RWPE2 (cell line): Measurements from ENCODE around the gene SLC35E3.

Experiments
- ATAC-seq: fragments of 200-7000 bp; cut with Tn5 transposase; 3 replicates; pipeline ENCODE4 v1.9.1; 2021; ENCODE audit warnings: low read depth
- DNase-seq: peaks from one replicate; pipeline ENCODE4 v3.0.0-alpha.2; 2020; ENCODE audit warnings: low spot score
- H3K27ac ChIP-seq: fragments of 450-650 bp; 2 replicates; pipeline ENCODE4 v1.5.1; 2017; ENCODE audit warnings: mild to moderate bottlenecking; ENCODE audit not compliant: poor library complexity, severe bottlenecking
- H3K27me3 ChIP-seq: fragments of 250-450 bp; sonication (Bioruptor Pico); 2 replicates; pipeline ENCODE4 v1.5.1; 2021; ENCODE audit warnings: mild to moderate bottlenecking, moderate library complexity; ENCODE audit not compliant: insufficient read depth, poor library complexity, severe bottlenecking
- H3K36me3 ChIP-seq: fragments of 250-450 bp; sonication (Bioruptor Pico); 2 replicates; pipeline ENCODE4 v1.5.1; 2020; ENCODE audit warnings: low read depth, mild to moderate bottlenecking, moderate library complexity
- H3K4me1 ChIP-seq: fragments of 250-450 bp; sonication (Bioruptor Pico); 2 replicates; pipeline ENCODE4 v1.5.1; 2021; ENCODE audit warnings: mild to moderate bottlenecking, moderate library complexity; ENCODE audit not compliant: insufficient read depth, poor library complexity, severe bottlenecking
- H3K4me3 ChIP-seq: fragments of 250-450 bp; sonication (Bioruptor Pico); 2 replicates; pipeline ENCODE4 v1.5.1; 2021; ENCODE audit warnings: mild to moderate bottlenecking, moderate library complexity; ENCODE audit not compliant: severe bottlenecking
- H3K9me3 ChIP-seq: fragments of 250-450 bp; sonication (Bioruptor Pico); 2 replicates; pipeline ENCODE4 v1.5.1; 2021; ENCODE audit warnings: mild to moderate bottlenecking, moderate library complexity; ENCODE audit not compliant: severe bottlenecking
- CTCF ChIP-seq: fragments of 450-650 bp; IDR thresholded peaks from one replicate; pipeline ENCODE4 v1.5.1; 2017; ENCODE audit warnings: mild to moderate bottlenecking, moderate library complexity; ENCODE audit not compliant: poor library complexity, severe bottlenecking

SLC35E3 gene

GRCh38 chr12:68825569-68826217 is 79.7 kb downstream of the SLC35E3 start:
- TF ChIP-seq CTCF, result no peak
- Histone ChIP-seq H3K4me3 (no peak overlapping the region), H3K36me3 (peaks cover 99% of the 10 kb centered on the region), H3K27me3 (no peaks in the 10 kb centered on the region), H3K4me1 (peaks cover 9% of the 10 kb centered on the region), H3K9me3 (no peaks in the 10 kb centered on the region), H3K27ac (no peak overlapping the region)
- ATAC-seq (no peak), DNase-seq (no peak)

DNA sequence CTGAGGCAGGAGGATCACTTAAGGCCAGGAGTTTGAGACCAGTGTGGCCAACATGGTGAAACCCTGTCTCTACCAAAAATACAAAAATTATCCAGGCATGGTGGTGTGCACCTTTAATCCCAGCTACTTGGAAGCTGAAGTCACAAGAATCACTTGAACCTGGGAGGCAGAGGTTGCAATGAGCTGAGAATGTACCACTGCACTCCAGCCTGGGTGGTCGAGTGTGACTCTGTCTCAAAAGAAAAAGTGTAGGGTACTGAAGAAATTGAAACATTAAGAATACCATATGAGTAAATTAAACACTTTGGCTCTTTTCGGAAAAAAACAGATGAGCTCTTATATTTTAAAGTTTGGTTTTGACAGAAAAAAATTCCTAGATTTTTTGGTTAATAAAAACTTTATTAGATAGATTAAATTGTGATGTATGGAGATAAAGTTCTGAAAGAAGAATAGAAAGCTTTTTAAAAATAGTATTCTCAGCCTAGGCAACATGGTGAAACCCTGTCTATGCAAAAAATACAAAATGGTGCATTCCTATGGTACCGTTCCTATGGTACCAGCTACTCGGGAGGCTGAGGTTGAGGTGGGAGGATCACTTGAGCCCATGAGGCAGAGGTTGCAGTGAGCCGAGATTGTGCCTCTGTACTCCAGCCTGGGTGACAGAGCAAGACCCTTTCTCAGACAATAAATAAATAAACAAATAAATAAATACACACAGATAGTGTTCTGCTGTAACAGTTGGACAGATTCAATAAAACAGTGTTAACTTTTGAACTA is 82.1 kb downstream of the SLC35E3 start:
- H3K27me3 ChIP-seq, result no peaks in the 10 kb centered on the region
- H3K9me3 ChIP-seq, result no peaks in the 10 kb centered on the region
- no peak for ATAC-seq
- no peak for DNase-seq
- H3K4me1 ChIP-seq, result peaks cover 9% of the 10 kb centered on the region
- TF ChIP-seq CTCF, result no peak
- H3K4me3 ChIP-seq, result no peak overlapping the region
- no peak overlapping the region for H3K27ac ChIP-seq
- peaks cover 96% of the 10 kb centered on the region for H3K36me3 ChIP-seq

GRCh38 chr12:68828672-68829068 is 82.7 kb downstream of the SLC35E3 start:
- no peak for TF ChIP-seq CTCF
- no peak overlapping the region for H3K27ac ChIP-seq
- no peaks in the 10 kb centered on the region for H3K9me3 ChIP-seq
- H3K4me3 ChIP-seq, result no peak overlapping the region
- H3K27me3 ChIP-seq, result no peaks in the 10 kb centered on the region
- no peak for DNase-seq
- H3K4me1 ChIP-seq, result peaks cover 9% of the 10 kb centered on the region
- H3K36me3 ChIP-seq, result peaks cover 95% of the 10 kb centered on the region
- ATAC-seq, result no peak
